ENCODE data around the gene SHKBP1. TPM values are rescaled to one million over a fixed set of nuclear protein-coding genes. Genes with fewer than 3 reads are reported as not detected.
A peak's percentile ranks its signal among the peaks of the same experiment; 100 is the strongest.

SHKBP1 gene
- total and polyA plus RNA-seq, 2 of the 4 experiments (the other 2 are of a cell fraction) = 15.6 to 94.0 TPM

DNA sequence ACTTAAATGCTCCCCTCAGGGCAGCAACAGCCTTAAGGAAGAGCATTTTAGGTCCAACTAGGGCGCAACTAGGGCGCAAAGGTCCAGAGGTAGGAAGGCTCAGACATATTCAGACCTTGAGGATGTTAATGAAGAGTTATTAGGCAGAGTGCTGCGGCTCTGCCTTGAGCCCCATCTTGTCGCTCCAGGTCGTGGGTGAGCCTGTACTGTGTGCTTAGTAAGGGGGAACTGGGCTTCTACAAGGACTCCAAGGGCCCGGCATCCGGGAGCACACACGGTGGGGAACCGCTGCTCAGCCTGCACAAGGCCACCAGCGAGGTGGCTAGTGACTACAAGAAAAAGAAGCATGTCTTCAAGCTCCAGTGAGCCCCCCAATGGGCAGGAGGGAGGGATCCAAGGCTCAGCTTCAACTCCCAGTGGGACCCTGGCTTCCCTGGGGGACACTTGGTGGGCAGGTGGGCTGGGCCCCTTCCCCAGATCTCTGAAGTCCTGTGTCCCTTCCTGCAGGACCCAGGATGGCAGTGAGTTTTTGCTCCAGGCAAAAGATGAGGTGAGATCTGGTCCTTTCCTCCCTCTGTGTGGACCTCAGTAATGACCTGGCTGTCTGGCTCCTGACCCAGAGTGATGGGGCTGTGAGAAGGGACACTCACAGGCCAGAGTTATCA lies 4.7 kb upstream of the SHKBP1 start:
- ATAC-seq (ENCODE audit: low read depth) (no peak), DNase-seq (no peak)
- no peak overlapping the region for H2BK20ac ChIP-seq (ENCODE audit: low read depth, low read length)
- BruUV-seq (replicated peaks) = no TSS peak
- H3K9me3 ChIP-seq (ENCODE audit: control insufficient read depth, insufficient read depth, low read length) = no peaks in the 10 kb centered on the region
- H4K91ac ChIP-seq (ENCODE audit: insufficient read depth, low read depth, low read length) = no peak overlapping the region
- peaks cover 10% of the 10 kb centered on the region for H3K4me1 ChIP-seq (ENCODE audit: control insufficient read depth, insufficient read depth, low read length)
- intact Hi-C loops (cut with micrococcal nuclease) (no loop called here), dilution Hi-C loops (cut with HindIII; ENCODE audit: low sequenced_read_pairs, unreplicated experiment) (no loop called here), in situ Hi-C loops (cut with MboI; ENCODE audit: low sequenced_read_pairs) (no loop called here)
- H4K5ac ChIP-seq (ENCODE audit: low read depth, low read length) = no peak overlapping the region
- H3K14ac ChIP-seq (replicated peaks; ENCODE audit: low read depth, low read length) = no peak overlapping the region
- H3K4me2 ChIP-seq (ENCODE audit: low read depth, low read length) = no peak overlapping the region
- no peak overlapping the region for H2BK120ac ChIP-seq (ENCODE audit: low read depth, low read length)
- POLR2A ChIA-PET (ENCODE audit: unreplicated experiment) = no interaction called here
- H3K79me1 ChIP-seq (ENCODE audit: low read depth in 1 of 2, low read length in 2 of 2) = peaks cover 0 to 5% of the 10 kb centered on the region in 2 experiments; a peak in 2 of 4 replicates
- H4K8ac ChIP-seq (ENCODE audit: low read depth in 2 of 2, low read length in 2 of 2) = no peak overlapping the region
- no peaks in the 10 kb centered on the region for H3K9me1 ChIP-seq (ENCODE audit: insufficient read depth, low read length)
- no peak overlapping the region for H3K4ac ChIP-seq (ENCODE audit: low read depth, low read length)
- peaks cover 15% of the 10 kb centered on the region for H3K27me3 ChIP-seq (ENCODE audit: control insufficient read depth, insufficient read depth, low read length)
- no peak overlapping the region for H3K27ac ChIP-seq (ENCODE audit: insufficient read depth, low read length)
- H2BK15ac ChIP-seq (ENCODE audit: low read depth, low read length) = no peak overlapping the region
- TF ChIP-seq NFE2L2 (IDR thresholded peaks at IDR 0.05; ENCODE audit: low read depth, low read length) (no peak), MAFK (IDR thresholded peaks at IDR 0.05; ENCODE audit: low read depth, low read length) (no peak), BHLHE40 (IDR thresholded peaks at IDR 0.05; ENCODE audit: low read depth, low read length) (no peak), CHD1 (IDR thresholded peaks at IDR 0.05; ENCODE audit: low read depth, low read length) (no peak), MAZ (IDR thresholded peaks at IDR 0.05; ENCODE audit: borderline replicate concordance, low read depth, low read length) (no peak), CEBPB (IDR thresholded peaks at IDR 0.05; ENCODE audit: low read depth, low read length) (no peak)
- TF ChIP-seq, protein P1, sequence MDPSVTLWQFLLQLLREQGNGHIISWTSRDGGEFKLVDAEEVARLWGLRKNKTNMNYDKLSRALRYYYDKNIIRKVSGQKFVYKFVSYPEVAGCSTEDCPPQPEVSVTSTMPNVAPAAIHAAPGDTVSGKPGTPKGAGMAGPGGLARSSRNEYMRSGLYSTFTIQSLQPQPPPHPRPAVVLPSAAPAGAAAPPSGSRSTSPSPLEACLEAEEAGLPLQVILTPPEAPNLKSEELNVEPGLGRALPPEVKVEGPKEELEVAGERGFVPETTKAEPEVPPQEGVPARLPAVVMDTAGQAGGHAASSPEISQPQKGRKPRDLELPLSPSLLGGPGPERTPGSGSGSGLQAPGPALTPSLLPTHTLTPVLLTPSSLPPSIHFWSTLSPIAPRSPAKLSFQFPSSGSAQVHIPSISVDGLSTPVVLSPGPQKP (IDR thresholded peaks at IDR 0.05; ENCODE audit: borderline replicate concordance, low read depth, low read length) = no peak
- TF ChIP-seq, protein P2, sequence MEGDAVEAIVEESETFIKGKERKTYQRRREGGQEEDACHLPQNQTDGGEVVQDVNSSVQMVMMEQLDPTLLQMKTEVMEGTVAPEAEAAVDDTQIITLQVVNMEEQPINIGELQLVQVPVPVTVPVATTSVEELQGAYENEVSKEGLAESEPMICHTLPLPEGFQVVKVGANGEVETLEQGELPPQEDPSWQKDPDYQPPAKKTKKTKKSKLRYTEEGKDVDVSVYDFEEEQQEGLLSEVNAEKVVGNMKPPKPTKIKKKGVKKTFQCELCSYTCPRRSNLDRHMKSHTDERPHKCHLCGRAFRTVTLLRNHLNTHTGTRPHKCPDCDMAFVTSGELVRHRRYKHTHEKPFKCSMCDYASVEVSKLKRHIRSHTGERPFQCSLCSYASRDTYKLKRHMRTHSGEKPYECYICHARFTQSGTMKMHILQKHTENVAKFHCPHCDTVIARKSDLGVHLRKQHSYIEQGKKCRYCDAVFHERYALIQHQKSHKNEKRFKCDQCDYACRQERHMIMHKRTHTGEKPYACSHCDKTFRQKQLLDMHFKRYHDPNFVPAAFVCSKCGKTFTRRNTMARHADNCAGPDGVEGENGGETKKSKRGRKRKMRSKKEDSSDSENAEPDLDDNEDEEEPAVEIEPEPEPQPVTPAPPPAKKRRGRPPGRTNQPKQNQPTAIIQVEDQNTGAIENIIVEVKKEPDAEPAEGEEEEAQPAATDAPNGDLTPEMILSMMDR (conservative IDR thresholded peaks at IDR 0.05; ENCODE audit: low read depth, low read length) = no peak
- no peak overlapping the region for H2BK5ac ChIP-seq (ENCODE audit: low read depth, low read length, poor library complexity, severe bottlenecking)
- CTCF ChIA-PET = no interaction called here
- H3K9ac ChIP-seq (ENCODE audit: low read depth, low read length) = no peak overlapping the region
- H4K20me1 ChIP-seq (ENCODE audit: insufficient read depth, low read length) = no peaks in the 10 kb centered on the region
- WGBS, 2 experiments (ENCODE audit: extremely low coverage in 2 of 2, insufficient read length in 1 of 2) = 87% methylated on average over 3 of the region's 10 CpGs; no CpG with 5 or more reads in 1 of the 2 experiments
- H2AFZ ChIP-seq (replicated peaks; ENCODE audit: low read length, poor library complexity) = no peak overlapping the region
- H3K4me3 ChIP-seq (ENCODE audit: insufficient read depth, low read depth, low read length) = no peak overlapping the region
- no peak overlapping the region for H3K23ac ChIP-seq (ENCODE audit: low read depth, low read length)
- H3K56ac ChIP-seq (ENCODE audit: extremely low read depth, insufficient read depth, low read length) = no peak overlapping the region
- no peaks in the 10 kb centered on the region for H3K36me3 ChIP-seq (ENCODE audit: control insufficient read depth, insufficient read depth, low read length)
- H2AK9ac ChIP-seq (replicated peaks; ENCODE audit: low read depth, low read length, poor library complexity) = peak overlapping the region; percentile 13
- no peak overlapping the region for H3K18ac ChIP-seq (ENCODE audit: low read depth, low read length)
- H2AK5ac ChIP-seq (ENCODE audit: low read depth, low read length) = no peak overlapping the region

All from IMR-90 (cell line).